ENCODE results near the gene PACSIN3. TPM values are rescaled to one million over a fixed set of nuclear protein-coding genes. Genes with fewer than 3 reads are reported as not detected.

PACSIN3 gene
- total RNA-seq, 1 experiment from 2014 or later = 67.0 TPM

- intact Hi-C loops (cut with micrococcal nuclease) = no loop called here
- Mint-ChIP-seq H3K27ac (ENCODE audit: low read depth, unreplicated experiment) (peak overlapping the region; percentile 88), H3K36me3 (ENCODE audit: insufficient read depth, unreplicated experiment) (peaks cover 38% of the 10 kb centered on the region), H3K4me3 (ENCODE audit: unreplicated experiment) (no peak overlapping the region), H3K27me3 (ENCODE audit: insufficient read depth, unreplicated experiment) (no peaks in the 10 kb centered on the region), H3K4me1 (ENCODE audit: insufficient read depth, unreplicated experiment) (peaks cover 22% of the 10 kb centered on the region), H3K9me3 (ENCODE audit: unreplicated experiment) (no peaks in the 10 kb centered on the region)
- CTCF ChIA-PET = interaction anchor here (0.5 to 5.3 kb wide), 13 partner anchors 8 to 317 kb away, joined by 3 to 55 read pairs (median 5); partner anchors contain the start of genes DDB2 and PACSIN3
- no peak for TF ChIP-seq CTCF (IDR thresholded peaks at IDR 0.05; ENCODE audit: unreplicated experiment)
- DNase-seq (ENCODE audit: unreplicated experiment) = no peak
- POLR2A ChIA-PET = interaction anchor here (0.7 to 5.7 kb wide), 6 partner anchors 9 to 400 kb away, joined by 3 to 72 read pairs (median 4); partner anchors contain the start of gene DDB2
- no TSS peak for BruUV-seq (replicated peaks)
Observed at GRCh38 chr11:47180006-47180787, 6.0 kb downstream of the PACSIN3 start.

- peaks cover 38% of the 10 kb centered on the region for H3K36me3 Mint-ChIP-seq (ENCODE audit: insufficient read depth, unreplicated experiment)
- peak; percentile 47 for DNase-seq (ENCODE audit: unreplicated experiment)
- ChIA-PET CTCF (interaction anchor here (0.5 to 5.3 kb wide), 10 partner anchors 9 to 275 kb away, joined by 3 to 55 read pairs (median 12); partner anchors contain the start of genes DDB2 and PACSIN3), POLR2A (interaction anchor here (0.7 to 5.7 kb wide), 5 partner anchors 10 to 400 kb away, joined by 3 to 72 read pairs (median 4); partner anchors contain the start of gene DDB2)
- no TSS peak for BruUV-seq (replicated peaks)
- peak; percentile 43 for TF ChIP-seq CTCF (IDR thresholded peaks at IDR 0.05; ENCODE audit: unreplicated experiment)
- no peak overlapping the region for H3K4me3 Mint-ChIP-seq (ENCODE audit: unreplicated experiment)
- H3K27ac Mint-ChIP-seq (ENCODE audit: low read depth, unreplicated experiment) = peak overlapping the region; percentile 88
- intact Hi-C loops (cut with micrococcal nuclease) = loop anchor here (5.0 kb wide), 1 partner anchor 228 kb away; the partner anchor contains the start of gene SLC39A13
- H3K4me1 Mint-ChIP-seq (ENCODE audit: insufficient read depth, unreplicated experiment) = peaks cover 22% of the 10 kb centered on the region
- H3K27me3 Mint-ChIP-seq (ENCODE audit: insufficient read depth, unreplicated experiment) = no peaks in the 10 kb centered on the region
- no peaks in the 10 kb centered on the region for H3K9me3 Mint-ChIP-seq (ENCODE audit: unreplicated experiment)
Observed at GRCh38 chr11:47179655-47179991, 6.6 kb downstream of the PACSIN3 start.

- ChIA-PET POLR2A (interaction anchor here (0.6 to 5.7 kb wide), 4 partner anchors 11 to 70 kb away, joined by 3 to 72 read pairs (median 4); partner anchors contain the start of gene DDB2), CTCF (interaction anchor here (0.6 to 5.3 kb wide), 24 partner anchors 9 to 317 kb away, joined by 3 to 55 read pairs (median 5); partner anchors contain the start of genes ACP2, DDB2, NR1H3 and PACSIN3)
- Mint-ChIP-seq H3K27ac (ENCODE audit: low read depth, unreplicated experiment) (peak overlapping the region; percentile 88), H3K9me3 (ENCODE audit: unreplicated experiment) (no peaks in the 10 kb centered on the region), H3K36me3 (ENCODE audit: insufficient read depth, unreplicated experiment) (peaks cover 33% of the 10 kb centered on the region), H3K27me3 (ENCODE audit: insufficient read depth, unreplicated experiment) (no peaks in the 10 kb centered on the region), H3K4me3 (ENCODE audit: unreplicated experiment) (no peak overlapping the region), H3K4me1 (ENCODE audit: insufficient read depth, unreplicated experiment) (peaks cover 17% of the 10 kb centered on the region)
- no TSS peak for BruUV-seq (replicated peaks)
- DNase-seq (ENCODE audit: unreplicated experiment) = no peak
- no peak for TF ChIP-seq CTCF (IDR thresholded peaks at IDR 0.05; ENCODE audit: unreplicated experiment)
- intact Hi-C loops (cut with micrococcal nuclease) = loop anchor here (5.0 kb wide), 1 partner anchor 228 kb away; the partner anchor contains the start of gene SLC39A13
Observed at GRCh38 chr11:47178737-47179654, 7.2 kb downstream of the PACSIN3 start.

All from MCF 10A (cell line).